SK-N-SH (cell line): Measurements from ENCODE around the gene CNST. TPM values are rescaled to one million over a fixed set of nuclear protein-coding genes. Genes with fewer than 3 reads are reported as not detected.

Experiments
- CTCF ChIA-PET: fragments of 300-600, 350-600 bp; formaldehyde crosslinking; extraction: SDS; loops from one replicate; lab custom pipeline; 2021; lab: Yijun Ruan, JAX
- POLR2A ChIA-PET: fragments of 350-600 bp; sonication (Branson Sonifier 250); formaldehyde crosslinking; extraction: SDS; loops from one replicate; lab custom pipeline; 2020; ENCODE audit warnings: antibody characterized with exemption, inconsistent platforms; lab: Yijun Ruan, JAX
- DNase-seq: peaks from one replicate; pipeline ENCODE4 v3.0.0; 2012
- H2AFZ ChIP-seq: fragments of 200-600 bp; sonication (generic); 2 replicates; pipeline ENCODE4 v1.8.1; 2016; ENCODE audit warnings: antibody characterized with exemption, mild to moderate bottlenecking, low read depth
- H3F3A ChIP-seq: fragments of 200-600 bp; sonication (generic); replicated peaks from 2 replicates; pipeline ENCODE3; 2016; ENCODE audit warnings: antibody characterized with exemption, mild to moderate bottlenecking; ENCODE audit not compliant: insufficient read depth
- H3K27ac ChIP-seq, 2 experiments: fragments of 200-500 bp in 1 of 2; fragments of 200-600 bp in 1 of 2; sonication (Bioruptor generic) in 1 of 2; sonication (generic), shearing (Covaris generic) in 1 of 2; 2 replicates each; pipeline versions ENCODE4 v1.5.1 to v1.6.1; 2014 to 2016; ENCODE audit warnings: low read depth in 2 of 2, inconsistent platforms in 1 of 2, low read length in 1 of 2, mild to moderate bottlenecking in 1 of 2, mixed read lengths in 1 of 2
- H3K27me3 ChIP-seq: fragments of 200-600 bp; sonication (generic), shearing (Covaris generic); 2 replicates; pipeline ENCODE4 v1.6.1; 2016; ENCODE audit warnings: mixed run types; ENCODE audit not compliant: insufficient read depth
- H3K36me3 ChIP-seq, 2 experiments: fragments of 200-500 bp in 1 of 2; fragments of 200-600 bp in 1 of 2; sonication (Bioruptor generic) in 1 of 2; sonication (generic) in 1 of 2; replicated peaks in 1 of 2; 2 replicates each; pipeline versions ENCODE3 to v1.5.1; 2014 to 2016; ENCODE audit warnings: low read length in 1 of 2, mild to moderate bottlenecking in 1 of 2; ENCODE audit not compliant: insufficient read depth in 2 of 2, control insufficient read depth in 1 of 2
- H3K4me1 ChIP-seq, 2 experiments: fragments of 200-500 bp in 1 of 2; fragments of 200-600 bp in 1 of 2; sonication (Bioruptor generic) in 1 of 2; sonication (generic), shearing (Covaris generic) in 1 of 2; 2 replicates each; pipeline versions ENCODE4 v1.5.1 to v1.6.1; 2014 to 2016; ENCODE audit warnings: low read depth in 1 of 2, low read length in 1 of 2, mixed run types in 1 of 2; ENCODE audit not compliant: insufficient read depth in 2 of 2, control insufficient read depth in 1 of 2
- H3K4me2 ChIP-seq: fragments of 200-600 bp; sonication (generic), shearing (Covaris generic); 2 replicates; pipeline ENCODE4 v1.6.1; 2017; ENCODE audit warnings: mixed run types
- H3K4me3 ChIP-seq, 2 experiments: fragments of 200-500 bp in 1 of 2; fragments of 200-600 bp in 1 of 2; sonication (Bioruptor generic) in 1 of 2; sonication (generic), shearing (Covaris generic) in 1 of 2; 2 replicates each; pipeline versions ENCODE4 v1.5.1 to v1.8.1; 2014 to 2016; ENCODE audit warnings: low read depth in 2 of 2, inconsistent platforms in 1 of 2, low read length in 1 of 2, mild to moderate bottlenecking in 1 of 2, mixed read lengths in 1 of 2, moderate library complexity in 1 of 2
- H3K79me2 ChIP-seq: fragments of 200-600 bp; sonication (generic); 2 replicates; pipeline ENCODE4 v1.8.1; 2017; ENCODE audit warnings: mild to moderate bottlenecking; ENCODE audit not compliant: insufficient read depth
- H3K9ac ChIP-seq: fragments of 200-600 bp; sonication (generic); 2 replicates; pipeline ENCODE4 v1.6.1; 2017; ENCODE audit warnings: mixed run types
- H3K9me2 ChIP-seq: fragments of 200-600 bp; sonication (generic); 2 replicates; pipeline ENCODE4 v1.6.1; 2017; ENCODE audit warnings: mixed run types
- H3K9me3 ChIP-seq: fragments of 200-600 bp; sonication (generic); 2 replicates; pipeline ENCODE4 v1.6.1; 2017; ENCODE audit warnings: mixed run types, mild to moderate bottlenecking, moderate library complexity
- H4K20me1 ChIP-seq: fragments of 200-600 bp; sonication (generic); 2 replicates; pipeline ENCODE4 v1.6.1; 2017; ENCODE audit warnings: mild to moderate bottlenecking, mixed run types; ENCODE audit not compliant: insufficient read depth
- CHD2 ChIP-seq: fragments of 150-350 bp; IDR thresholded peaks from 2 replicates; pipeline ENCODE4 v1.6.1; 2018; ENCODE audit warnings: low read length; ENCODE audit not compliant: partially characterized antibody
- EP300 ChIP-seq, 2 experiments: IDR thresholded peaks; 2 replicates each; pipeline versions ENCODE4 v1.4.0 to v1.6.1; 2012; ENCODE audit warnings: borderline replicate concordance in 1 of 2, low read depth in 1 of 2, low read length in 1 of 2
- EZH2phosphoT487 ChIP-seq: fragments of 200-600 bp; sonication (generic); IDR thresholded peaks from 2 replicates; pipeline ENCODE4 v1.6.1; 2017; ENCODE audit warnings: low read depth, mixed run types, mild to moderate bottlenecking, antibody characterized with exemption, moderate library complexity, borderline replicate concordance
- FOSL2 ChIP-seq: IDR thresholded peaks from 2 replicates; pipeline ENCODE4 v1.4.0; 2012; ENCODE audit warnings: low read depth, mild to moderate bottlenecking, moderate library complexity, borderline replicate concordance
- FOXM1 ChIP-seq: IDR thresholded peaks from 2 replicates; pipeline ENCODE4 v1.4.0; 2012; ENCODE audit warnings: low read depth, mild to moderate bottlenecking
- GABPA ChIP-seq: IDR thresholded peaks from 2 replicates; pipeline ENCODE4 v1.4.0; 2012; ENCODE audit warnings: low read depth, mild to moderate bottlenecking
- MEF2A ChIP-seq: IDR thresholded peaks from 2 replicates; pipeline ENCODE4 v1.4.0; 2012; ENCODE audit warnings: low read depth, borderline replicate concordance
- NFIC ChIP-seq: IDR thresholded peaks from 2 replicates; pipeline ENCODE4 v1.4.0; 2012; ENCODE audit warnings: borderline replicate concordance
- RAD21 ChIP-seq: IDR thresholded peaks from 2 replicates; pipeline ENCODE4 v1.6.1; 2012; ENCODE audit warnings: mild to moderate bottlenecking, low read length
- RFX5 ChIP-seq: IDR thresholded peaks from 2 replicates; pipeline ENCODE4 v1.6.1; 2012; ENCODE audit warnings: mild to moderate bottlenecking, improper control_type of control experiment, low read length
- SIN3A ChIP-seq: IDR thresholded peaks from 2 replicates; pipeline ENCODE4 v1.6.1; 2012; ENCODE audit warnings: low read depth, mild to moderate bottlenecking, low read length, moderate library complexity, borderline replicate concordance
- SMC3 ChIP-seq: IDR thresholded peaks from 2 replicates; pipeline ENCODE4 v1.6.1; 2012; ENCODE audit warnings: low read depth, low read length, improper control_type of control experiment
- TCF12 ChIP-seq: IDR thresholded peaks from 2 replicates; pipeline ENCODE4 v1.4.0; 2012
- TEAD4 ChIP-seq: IDR thresholded peaks from 2 replicates; pipeline ENCODE4 v1.4.0; 2012; ENCODE audit warnings: mild to moderate bottlenecking, borderline replicate concordance; ENCODE audit not compliant: insufficient read depth
- YY1 ChIP-seq: IDR thresholded peaks from 2 replicates; pipeline ENCODE4 v1.4.0; 2012; ENCODE audit warnings: low read depth, mild to moderate bottlenecking
- WGBS: methylation state at CpG from one replicate; pipeline ENCODE4 v1.1.6; 2017; ENCODE audit warnings: low lambda C conversion rate; 5-methylcytosine and 5-hydroxymethylcytosine counted together
- polyA plus RNA-seq, 3 experiments: library from polyadenylated mRNA; depleted of rRNA; stranded (reverse); fragments of >200 nt; gene quantifications; 2 replicates each; pipeline ENCODE4 v1.2.3, GENCODE V29; 2012
- TF ChIP-seq, protein P1 (sequence below): fragments of 150-350 bp; IDR thresholded peaks from 2 replicates; pipeline ENCODE4 v1.6.1; 2016; ENCODE audit warnings: mild to moderate bottlenecking, low read depth, low read length
- TF ChIP-seq, protein P2 (sequence below): IDR thresholded peaks from 2 replicates; pipeline ENCODE4; 2012
- TF ChIP-seq, protein P3 (sequence below): IDR thresholded peaks from 2 replicates; pipeline ENCODE4 v1.4.0; 2012; ENCODE audit warnings: low read depth
- TF ChIP-seq, protein P4 (sequence below): IDR thresholded peaks from 2 replicates; pipeline ENCODE4 v1.4.0; 2012; ENCODE audit warnings: low read depth, borderline replicate concordance

The CNST gene
- polyA plus RNA-seq, 1 of the 3 experiments (the other 2 are of a cell fraction) = 21.7 TPM

DNA sequence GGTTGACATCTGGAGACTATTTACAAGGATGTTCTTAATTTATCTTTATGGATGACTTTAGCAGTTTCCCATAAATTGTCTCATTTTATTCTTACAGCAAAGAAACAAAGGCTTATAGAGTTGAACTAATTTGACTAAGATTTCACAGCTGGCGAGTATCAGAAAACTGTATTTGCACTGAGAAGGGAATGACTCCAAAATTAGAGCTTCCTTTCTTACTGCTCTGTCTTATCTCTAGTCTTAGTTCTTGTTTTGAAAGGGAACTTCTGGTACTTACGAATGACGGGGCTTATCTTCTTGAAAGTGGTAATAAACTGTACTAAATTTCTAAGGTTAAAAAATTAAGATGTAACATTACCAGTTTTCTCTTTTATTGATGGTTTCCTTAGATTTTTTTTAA is 13.6 kb downstream of the CNST start:
- no peak overlapping the region for H3K4me2 ChIP-seq
- H3K4me1 ChIP-seq = peaks cover 18 to 35% of the 10 kb centered on the region in 2 experiments; a peak in 3 of 4 replicates
- H3K4me3 ChIP-seq = no peak overlapping the region
- POLR2A ChIA-PET = no interaction called here
- no peaks in the 10 kb centered on the region for H3K27me3 ChIP-seq
- no peaks in the 10 kb centered on the region for H3K9me2 ChIP-seq
- no peak overlapping the region for H3K9ac ChIP-seq
- peaks cover 0 to 19% of the 10 kb centered on the region in 2 experiments for H3K36me3 ChIP-seq
- peak overlapping the region in 1 of 2 experiments; percentile 59; a peak in 2 of 4 replicates for H3K27ac ChIP-seq
- no peak for DNase-seq
- peaks cover 3% of the 10 kb centered on the region for H3F3A ChIP-seq
- no peaks in the 10 kb centered on the region for H3K9me3 ChIP-seq
- TF ChIP-seq, protein P1, sequence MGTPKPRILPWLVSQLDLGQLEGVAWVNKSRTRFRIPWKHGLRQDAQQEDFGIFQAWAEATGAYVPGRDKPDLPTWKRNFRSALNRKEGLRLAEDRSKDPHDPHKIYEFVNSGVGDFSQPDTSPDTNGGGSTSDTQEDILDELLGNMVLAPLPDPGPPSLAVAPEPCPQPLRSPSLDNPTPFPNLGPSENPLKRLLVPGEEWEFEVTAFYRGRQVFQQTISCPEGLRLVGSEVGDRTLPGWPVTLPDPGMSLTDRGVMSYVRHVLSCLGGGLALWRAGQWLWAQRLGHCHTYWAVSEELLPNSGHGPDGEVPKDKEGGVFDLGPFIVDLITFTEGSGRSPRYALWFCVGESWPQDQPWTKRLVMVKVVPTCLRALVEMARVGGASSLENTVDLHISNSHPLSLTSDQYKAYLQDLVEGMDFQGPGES = no peak
- no peak for TF ChIP-seq RFX5
- TF ChIP-seq, protein P2, sequence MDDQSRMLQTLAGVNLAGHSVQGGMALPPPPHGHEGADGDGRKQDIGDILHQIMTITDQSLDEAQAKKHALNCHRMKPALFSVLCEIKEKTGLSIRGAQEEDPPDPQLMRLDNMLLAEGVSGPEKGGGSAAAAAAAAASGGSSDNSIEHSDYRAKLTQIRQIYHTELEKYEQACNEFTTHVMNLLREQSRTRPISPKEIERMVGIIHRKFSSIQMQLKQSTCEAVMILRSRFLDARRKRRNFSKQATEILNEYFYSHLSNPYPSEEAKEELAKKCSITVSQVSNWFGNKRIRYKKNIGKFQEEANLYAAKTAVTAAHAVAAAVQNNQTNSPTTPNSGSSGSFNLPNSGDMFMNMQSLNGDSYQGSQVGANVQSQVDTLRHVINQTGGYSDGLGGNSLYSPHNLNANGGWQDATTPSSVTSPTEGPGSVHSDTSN = no peak
- TF ChIP-seq TCF12 = no peak
- TF ChIP-seq, protein P3, sequence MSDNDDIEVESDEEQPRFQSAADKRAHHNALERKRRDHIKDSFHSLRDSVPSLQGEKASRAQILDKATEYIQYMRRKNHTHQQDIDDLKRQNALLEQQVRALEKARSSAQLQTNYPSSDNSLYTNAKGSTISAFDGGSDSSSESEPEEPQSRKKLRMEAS = no peak
- no peak for TF ChIP-seq FOXM1
- no peak for TF ChIP-seq FOSL2
- no peak for TF ChIP-seq SMC3
- TF ChIP-seq CHD2 = no peak
- TF ChIP-seq SIN3A = no peak
- no peak overlapping the region for H2AFZ ChIP-seq
- 86% methylated on average over 3 of the region's 3 CpGs for WGBS
- H4K20me1 ChIP-seq = no peaks in the 10 kb centered on the region
- H3K79me2 ChIP-seq = peaks cover 99% of the 10 kb centered on the region
- CTCF ChIA-PET = interaction anchor here (1.1 to 1.8 kb wide), 3 partner anchors 10 to 66 kb away, joined by 3 to 5 read pairs (median 3); no protein-coding TSS in a partner anchor

DNA sequence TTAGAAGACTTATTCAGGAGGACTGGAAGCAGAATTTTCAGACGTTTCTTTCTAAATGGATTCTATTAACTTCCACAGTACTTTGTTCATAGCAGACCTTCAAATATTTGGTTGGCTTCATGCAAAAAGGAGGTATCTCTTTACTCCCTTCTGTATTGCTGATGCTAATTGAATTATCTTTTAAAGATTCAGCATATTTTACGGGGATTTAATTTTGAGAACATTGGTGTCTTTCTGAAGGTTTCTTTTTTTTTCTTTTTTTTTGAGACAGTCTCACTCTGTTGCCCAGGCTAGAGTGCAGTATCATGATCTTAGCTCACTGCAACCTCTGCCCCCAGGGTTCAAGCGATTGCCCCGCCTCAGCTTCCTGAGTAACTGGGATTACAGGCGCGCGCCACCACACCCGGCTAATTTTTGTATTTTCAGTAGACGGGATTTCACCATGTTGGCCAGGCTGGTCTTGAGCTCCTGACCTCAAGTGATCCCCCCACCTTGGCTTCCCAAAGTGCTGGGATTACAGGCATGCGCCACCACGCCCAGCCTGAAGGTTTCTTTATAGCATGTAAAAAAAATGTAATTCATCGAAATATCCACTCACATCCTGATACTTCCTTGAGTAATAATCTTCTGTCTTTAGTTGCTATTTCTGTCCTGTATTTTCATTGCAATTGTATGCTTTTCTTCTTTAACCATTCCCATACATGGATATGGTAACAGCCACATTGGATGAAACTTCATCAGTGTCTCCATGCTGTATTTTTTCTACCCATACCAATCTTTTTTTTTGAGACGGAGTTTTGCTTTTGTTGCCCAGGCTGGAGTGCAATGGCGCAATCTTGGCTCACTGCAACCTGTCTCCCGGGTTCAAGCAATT is 14.5 kb downstream of the CNST start:
- DNase-seq = no peak
- H2AFZ ChIP-seq = no peak overlapping the region
- H3K4me2 ChIP-seq = no peak overlapping the region
- no peaks in the 10 kb centered on the region for H3K9me3 ChIP-seq
- peaks cover 0 to 19% of the 10 kb centered on the region in 2 experiments for H3K36me3 ChIP-seq
- H3K4me3 ChIP-seq = no peak overlapping the region
- peaks cover 3% of the 10 kb centered on the region for H3F3A ChIP-seq
- WGBS = 95% methylated on average over 15 of the region's 15 CpGs
- H4K20me1 ChIP-seq = no peaks in the 10 kb centered on the region
- H3K9me2 ChIP-seq = no peaks in the 10 kb centered on the region
- no peaks in the 10 kb centered on the region for H3K27me3 ChIP-seq
- H3K27ac ChIP-seq = peak overlapping the region in 1 of 2 experiments; percentile 59; a peak in 1 of 4 replicates
- peaks cover 18 to 35% of the 10 kb centered on the region in 2 experiments; a peak in 3 of 4 replicates for H3K4me1 ChIP-seq
- peaks cover 99% of the 10 kb centered on the region for H3K79me2 ChIP-seq
- no peak overlapping the region for H3K9ac ChIP-seq
- CTCF ChIA-PET = no interaction called here
- POLR2A ChIA-PET = interaction anchor here (0.6 kb wide), 1 partner anchor 17 kb away, joined by 6 read pairs; no protein-coding TSS in a partner anchor
- TF ChIP-seq TEAD4 (no peak), EZH2phosphoT487 (no peak), FOSL2 (no peak), NFIC (no peak), RAD21 (no peak), MEF2A (no peak), SIN3A (no peak), GABPA (no peak), CHD2 (no peak), YY1 (no peak), EP300 (IDR thresholded peaks at IDR 0.05; ENCODE audit: borderline replicate concordance in 1 of 2, low read depth in 1 of 2, low read length in 1 of 2) (no peak)
- TF ChIP-seq, protein P4, sequence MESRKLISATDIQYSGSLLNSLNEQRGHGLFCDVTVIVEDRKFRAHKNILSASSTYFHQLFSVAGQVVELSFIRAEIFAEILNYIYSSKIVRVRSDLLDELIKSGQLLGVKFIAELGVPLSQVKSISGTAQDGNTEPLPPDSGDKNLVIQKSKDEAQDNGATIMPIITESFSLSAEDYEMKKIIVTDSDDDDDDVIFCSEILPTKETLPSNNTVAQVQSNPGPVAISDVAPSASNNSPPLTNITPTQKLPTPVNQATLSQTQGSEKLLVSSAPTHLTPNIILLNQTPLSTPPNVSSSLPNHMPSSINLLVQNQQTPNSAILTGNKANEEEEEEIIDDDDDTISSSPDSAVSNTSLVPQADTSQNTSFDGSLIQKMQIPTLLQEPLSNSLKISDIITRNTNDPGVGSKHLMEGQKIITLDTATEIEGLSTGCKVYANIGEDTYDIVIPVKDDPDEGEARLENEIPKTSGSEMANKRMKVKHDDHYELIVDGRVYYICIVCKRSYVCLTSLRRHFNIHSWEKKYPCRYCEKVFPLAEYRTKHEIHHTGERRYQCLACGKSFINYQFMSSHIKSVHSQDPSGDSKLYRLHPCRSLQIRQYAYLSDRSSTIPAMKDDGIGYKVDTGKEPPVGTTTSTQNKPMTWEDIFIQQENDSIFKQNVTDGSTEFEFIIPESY = no peak
- TF ChIP-seq, all 33 proteins: peak for 0
